Activated naive CD4-positive, alpha-beta T cell treated with anti-CD3 and anti-CD28 coated beads, Interleukin-2, amount 10 ng/mL, durations not matched to agents 7 days and 5 days (primary cell): ENCODE data around the gene ADCY1.

ENCODE experiments used
- CTCF ChIA-PET: fragments of 350-600 bp; sonication (Branson Sonifier 250); formaldehyde crosslinking; loops from one replicate; lab custom pipeline; 2021; ENCODE audit warnings: antibody characterized with exemption; lab: Charles Lee
- DNase-seq: peaks from one replicate; pipeline ENCODE4 v3.0.0-alpha.2; 2020
- H3K27ac Mint-ChIP-seq: one replicate; pipeline ENCODE4 v1.8.0; 2021; ENCODE audit warnings: mild to moderate bottlenecking, moderate library complexity, mixed read lengths
- H3K27me3 Mint-ChIP-seq: one replicate; pipeline ENCODE4 v1.8.0; 2021; ENCODE audit warnings: mild to moderate bottlenecking, mixed read lengths
- H3K36me3 Mint-ChIP-seq: one replicate; pipeline ENCODE4 v1.8.0; 2021; ENCODE audit warnings: mixed read lengths
- H3K4me1 Mint-ChIP-seq: one replicate; pipeline ENCODE4 v1.8.0; 2021; ENCODE audit warnings: mixed read lengths
- H3K4me3 Mint-ChIP-seq: one replicate; pipeline ENCODE4 v1.8.0; 2021; ENCODE audit warnings: mild to moderate bottlenecking, moderate library complexity, mixed read lengths
- H3K9me3 Mint-ChIP-seq: one replicate; pipeline ENCODE4 v1.8.0; 2021; ENCODE audit warnings: mixed read lengths

Gene ADCY1

GRCh38 chr7:45594745-45595535 lies 20.8 kb downstream of the ADCY1 start:
- H3K27ac Mint-ChIP-seq: no peak overlapping the region
- no peak for DNase-seq
- CTCF ChIA-PET: no interaction called here
- H3K4me1 Mint-ChIP-seq: no peaks in the 10 kb centered on the region
- H3K36me3 Mint-ChIP-seq: no peaks in the 10 kb centered on the region
- H3K9me3 Mint-ChIP-seq: no peaks in the 10 kb centered on the region
- no peak overlapping the region for H3K4me3 Mint-ChIP-seq
- no peaks in the 10 kb centered on the region for H3K27me3 Mint-ChIP-seq

GRCh38 chr7:45595809-45596664 lies 21.9 kb downstream of the ADCY1 start:
- H3K4me1 Mint-ChIP-seq: no peaks in the 10 kb centered on the region
- H3K9me3 Mint-ChIP-seq: no peaks in the 10 kb centered on the region
- no peak for DNase-seq
- no peaks in the 10 kb centered on the region for H3K27me3 Mint-ChIP-seq
- H3K36me3 Mint-ChIP-seq: no peaks in the 10 kb centered on the region
- no peak overlapping the region for H3K4me3 Mint-ChIP-seq
- H3K27ac Mint-ChIP-seq: no peak overlapping the region
- CTCF ChIA-PET: no interaction called here

GRCh38 chr7:45596665-45597095 lies 22.5 kb downstream of the ADCY1 start:
- no peak overlapping the region for H3K4me3 Mint-ChIP-seq
- H3K9me3 Mint-ChIP-seq: no peaks in the 10 kb centered on the region
- H3K27ac Mint-ChIP-seq: no peak overlapping the region
- CTCF ChIA-PET: no interaction called here
- H3K4me1 Mint-ChIP-seq: no peaks in the 10 kb centered on the region
- H3K27me3 Mint-ChIP-seq: no peaks in the 10 kb centered on the region
- no peaks in the 10 kb centered on the region for H3K36me3 Mint-ChIP-seq
- no peak for DNase-seq

GRCh38 chr7:45597286-45597984 lies 23.3 kb downstream of the ADCY1 start:
- DNase-seq: no peak
- no peaks in the 10 kb centered on the region for H3K27me3 Mint-ChIP-seq
- CTCF ChIA-PET: no interaction called here
- no peaks in the 10 kb centered on the region for H3K36me3 Mint-ChIP-seq
- no peaks in the 10 kb centered on the region for H3K9me3 Mint-ChIP-seq
- H3K27ac Mint-ChIP-seq: no peak overlapping the region
- no peaks in the 10 kb centered on the region for H3K4me1 Mint-ChIP-seq
- no peak overlapping the region for H3K4me3 Mint-ChIP-seq

- CTCF ChIA-PET: no interaction called here
- H3K9me3 Mint-ChIP-seq: no peaks in the 10 kb centered on the region
Measured at GRCh38 chr7:45598886-45599520, 24.8 kb downstream of the ADCY1 start.

GRCh38 chr7:45599851-45600706 lies 25.9 kb downstream of the ADCY1 start:
- Mint-ChIP-seq H3K36me3 (no peaks in the 10 kb centered on the region), H3K4me3 (no peak overlapping the region), H3K4me1 (no peaks in the 10 kb centered on the region), H3K9me3 (no peaks in the 10 kb centered on the region), H3K27ac (no peak overlapping the region), H3K27me3 (no peaks in the 10 kb centered on the region)
- CTCF ChIA-PET: no interaction called here
- no peak for DNase-seq

More at GRCh38 chr7:45598886-45599520, 24.8 kb downstream of the ADCY1 start:
- Mint-ChIP-seq H3K27me3 (no peaks in the 10 kb centered on the region), H3K36me3 (no peaks in the 10 kb centered on the region), H3K27ac (no peak overlapping the region), H3K4me3 (no peak overlapping the region), H3K4me1 (no peaks in the 10 kb centered on the region)
- no peak for DNase-seq

GRCh38 chr7:45601094-45601493 lies 26.9 kb downstream of the ADCY1 start:
- Mint-ChIP-seq H3K27ac (no peak overlapping the region), H3K36me3 (no peaks in the 10 kb centered on the region), H3K4me3 (no peak overlapping the region), H3K4me1 (no peaks in the 10 kb centered on the region), H3K9me3 (no peaks in the 10 kb centered on the region), H3K27me3 (no peaks in the 10 kb centered on the region)
- DNase-seq: no peak
- CTCF ChIA-PET: no interaction called here

GRCh38 chr7:45601816-45602540 lies 27.8 kb downstream of the ADCY1 start:
- DNase-seq: no peak
- no peak overlapping the region for H3K4me3 Mint-ChIP-seq
- no peaks in the 10 kb centered on the region for H3K36me3 Mint-ChIP-seq
- CTCF ChIA-PET: no interaction called here
- H3K27ac Mint-ChIP-seq: no peak overlapping the region
- no peaks in the 10 kb centered on the region for H3K27me3 Mint-ChIP-seq
- H3K9me3 Mint-ChIP-seq: no peaks in the 10 kb centered on the region
- H3K4me1 Mint-ChIP-seq: no peaks in the 10 kb centered on the region

- H3K4me1 Mint-ChIP-seq: no peaks in the 10 kb centered on the region
- no peak overlapping the region for H3K27ac Mint-ChIP-seq
- DNase-seq: no peak
- no peaks in the 10 kb centered on the region for H3K36me3 Mint-ChIP-seq
- no peaks in the 10 kb centered on the region for H3K27me3 Mint-ChIP-seq
- H3K4me3 Mint-ChIP-seq: no peak overlapping the region
- H3K9me3 Mint-ChIP-seq: peaks cover 5% of the 10 kb centered on the region
- CTCF ChIA-PET: no interaction called here
Measured at GRCh38 chr7:45606050-45606449, 31.9 kb downstream of the ADCY1 start.

- no peak overlapping the region for H3K27ac Mint-ChIP-seq
- no peak for DNase-seq
- H3K36me3 Mint-ChIP-seq: no peaks in the 10 kb centered on the region
- no peak overlapping the region for H3K4me3 Mint-ChIP-seq
- CTCF ChIA-PET: no interaction called here
- H3K9me3 Mint-ChIP-seq: peaks cover 5% of the 10 kb centered on the region
- H3K27me3 Mint-ChIP-seq: no peaks in the 10 kb centered on the region
- H3K4me1 Mint-ChIP-seq: no peaks in the 10 kb centered on the region
Measured at GRCh38 chr7:45606931-45607330, 32.8 kb downstream of the ADCY1 start.

GRCh38 chr7:45609180-45609579 lies 35.0 kb downstream of the ADCY1 start:
- H3K27ac Mint-ChIP-seq: no peak overlapping the region

GRCh38 chr7:45610019-45610418 lies 35.9 kb downstream of the ADCY1 start:
- peaks cover 6% of the 10 kb centered on the region for H3K27me3 Mint-ChIP-seq
- no peaks in the 10 kb centered on the region for H3K4me1 Mint-ChIP-seq
- H3K27ac Mint-ChIP-seq: no peak overlapping the region
- DNase-seq: no peak
- no peak overlapping the region for H3K4me3 Mint-ChIP-seq
- CTCF ChIA-PET: no interaction called here
- no peaks in the 10 kb centered on the region for H3K36me3 Mint-ChIP-seq
- peaks cover 13% of the 10 kb centered on the region for H3K9me3 Mint-ChIP-seq

More at GRCh38 chr7:45609180-45609579, 35.0 kb downstream of the ADCY1 start:
- Mint-ChIP-seq H3K9me3 (peaks cover 10% of the 10 kb centered on the region), H3K4me3 (no peak overlapping the region), H3K4me1 (no peaks in the 10 kb centered on the region), H3K36me3 (no peaks in the 10 kb centered on the region), H3K27me3 (peaks cover 6% of the 10 kb centered on the region)
- no peak for DNase-seq
- CTCF ChIA-PET: no interaction called here
